ENCODE data around the gene TMEM116.
"Not testable (repeated sequence)": the region's sequence is repeated elsewhere in the genome, so short reads cannot be mapped to it uniquely, and the experiment has no call there.

Gene TMEM116

DNA sequence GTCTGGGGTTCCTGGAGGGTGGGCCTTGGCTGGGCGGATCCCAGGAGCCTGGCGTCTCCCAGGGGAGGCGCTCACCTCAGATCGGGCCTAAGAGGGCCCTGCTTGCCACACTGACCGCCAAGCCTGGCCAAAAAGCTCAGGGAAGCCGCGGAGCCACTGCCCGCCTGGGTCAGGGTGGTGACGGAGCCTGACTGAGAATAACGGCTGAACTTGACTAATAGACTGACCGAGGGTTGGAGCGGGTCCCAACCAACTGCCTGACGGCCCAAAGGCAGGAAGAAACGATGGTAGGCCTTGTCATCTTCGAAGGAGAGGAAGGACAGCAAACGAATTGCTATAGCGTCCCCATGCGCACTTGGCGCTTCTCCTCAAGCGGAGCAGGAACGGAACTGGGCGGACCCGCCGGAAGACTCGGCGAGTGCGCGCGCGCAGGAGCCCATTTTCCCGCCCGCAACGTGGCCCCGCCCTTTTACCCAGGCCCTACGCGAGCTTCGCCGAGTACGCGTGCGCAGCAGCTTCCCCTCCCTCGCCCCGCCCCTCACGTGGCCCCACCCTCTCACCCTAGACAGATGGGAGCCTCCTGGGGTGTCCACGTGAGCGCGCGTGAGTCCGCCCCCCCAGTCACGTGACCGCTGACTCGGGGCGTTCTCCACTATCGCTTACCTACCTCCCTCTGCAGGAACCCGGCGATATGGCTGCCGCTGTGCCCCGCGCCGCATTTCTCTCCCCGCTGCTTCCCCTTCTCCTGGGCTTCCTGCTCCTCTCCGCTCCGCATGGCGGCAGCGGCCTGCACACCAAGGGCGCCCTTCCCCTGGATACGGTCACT lies at the start of gene TMEM116, which contains the start of gene ERP29:
Gene TMEM116, minus strand, starts transcription at position 391 of the 826 bp plus-strand sequence. CDS start 7,895 bp downstream, outside the sequence.
Gene ERP29, plus strand, starts transcription at position 652 of the 826 bp plus-strand sequence. Its CDS starts 40 bp downstream, at position 692.
- peak; percentile 100 for DNase-seq

GRCh38 chr12:112061137-112061536 lies 48.2 kb upstream of the TMEM116 start:
- DNase-seq: no peak

DNA sequence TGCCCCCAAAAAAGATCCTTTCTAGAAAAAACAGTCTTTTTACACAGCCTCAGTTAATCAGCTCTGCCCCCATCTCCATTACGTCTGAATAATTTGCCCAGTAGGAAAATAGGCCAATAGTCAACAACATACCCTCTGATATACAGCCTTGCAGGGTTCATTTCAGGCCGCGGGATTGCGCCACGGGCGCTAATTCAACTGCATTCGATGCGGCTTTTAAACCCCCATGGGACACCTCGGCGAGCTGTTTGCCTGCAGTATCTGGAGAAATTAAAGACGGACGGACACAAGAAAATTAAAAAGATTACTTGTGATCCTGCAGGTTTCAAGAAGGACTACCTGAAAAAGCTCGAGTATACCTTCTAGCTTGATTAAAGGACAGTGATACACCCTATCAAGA lies 36.4 kb upstream of the TMEM116 start:
- DNase-seq: no peak

DNA sequence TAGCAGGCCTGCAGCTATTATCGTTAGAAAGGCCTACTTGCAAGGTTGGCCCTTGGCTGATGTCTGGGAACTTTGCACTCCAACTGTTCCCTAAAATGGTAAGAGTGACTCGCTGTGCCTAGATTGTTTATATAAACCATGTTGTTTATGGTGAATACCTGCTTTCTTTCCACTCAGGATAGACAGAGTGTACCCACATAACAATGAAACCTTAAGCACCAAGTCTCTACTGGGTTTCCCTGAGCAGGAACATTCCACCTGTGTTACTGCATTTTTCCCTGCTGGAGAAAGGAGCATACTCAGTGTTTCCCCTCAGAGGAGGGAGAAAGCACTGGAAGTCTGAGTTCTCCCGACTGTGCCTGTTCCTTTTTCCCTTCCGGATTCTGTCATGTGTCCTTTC lies 33.0 kb upstream of the TMEM116 start:
- no peak for DNase-seq

GRCh38 chr12:112036614-112037013 lies 23.6 kb upstream of the TMEM116 start:
- DNase-seq: not testable (repeated sequence)

DNA sequence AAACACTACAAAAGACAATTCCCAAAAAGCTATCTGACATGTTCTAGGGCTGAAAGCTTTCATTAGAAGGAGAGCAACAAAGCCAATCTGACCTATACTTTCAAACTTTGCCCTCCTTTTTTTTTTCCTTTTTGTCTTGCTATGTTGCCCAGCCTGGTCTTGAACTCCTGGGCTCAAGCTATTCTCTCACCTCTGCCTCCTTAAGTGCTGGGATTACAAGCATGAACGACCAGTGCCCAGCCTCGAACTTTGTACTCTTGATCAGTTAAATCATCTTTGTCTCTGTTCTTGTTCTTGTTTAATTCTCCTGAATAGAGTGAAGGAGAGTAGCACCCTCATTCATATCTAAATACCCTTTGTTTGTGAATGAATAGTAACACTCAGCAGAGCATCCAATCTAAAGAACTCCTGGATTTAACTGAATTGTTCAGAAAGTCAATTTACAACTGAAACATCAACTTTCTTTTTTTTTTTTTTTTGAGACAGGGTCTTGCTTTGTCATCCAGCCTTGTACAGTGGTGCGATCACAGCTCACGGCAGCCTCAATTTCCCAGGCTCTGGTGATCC lies 22.3 kb upstream of the TMEM116 start:
- DNase-seq: no peak

DNA sequence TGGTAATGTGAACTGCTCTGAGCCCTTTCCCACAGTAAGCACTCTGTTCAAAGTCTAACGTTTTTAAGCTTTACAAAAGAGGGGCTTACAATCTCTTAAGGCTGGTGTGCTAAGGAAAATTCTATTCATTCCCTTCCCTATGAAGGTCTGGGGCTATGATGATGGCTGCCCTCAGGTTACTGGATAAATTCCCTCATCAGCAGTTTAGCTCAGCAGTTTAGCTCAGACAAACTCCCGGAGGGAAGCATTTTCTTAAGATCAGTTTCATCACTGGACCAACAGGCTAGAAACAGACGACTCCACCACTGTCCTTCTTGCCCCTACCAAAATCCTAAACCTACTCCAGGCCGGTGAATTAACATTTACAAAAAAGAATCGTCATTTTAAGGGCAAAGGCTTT lies 19.3 kb upstream of the TMEM116 start:
- DNase-seq: no peak

- DNase-seq: no peak
Measured at GRCh38 chr12:112031472-112031871, 18.5 kb upstream of the TMEM116 start.

- DNase-seq: no peak
Measured at GRCh38 chr12:112029301-112029700, 16.3 kb upstream of the TMEM116 start.

DNA sequence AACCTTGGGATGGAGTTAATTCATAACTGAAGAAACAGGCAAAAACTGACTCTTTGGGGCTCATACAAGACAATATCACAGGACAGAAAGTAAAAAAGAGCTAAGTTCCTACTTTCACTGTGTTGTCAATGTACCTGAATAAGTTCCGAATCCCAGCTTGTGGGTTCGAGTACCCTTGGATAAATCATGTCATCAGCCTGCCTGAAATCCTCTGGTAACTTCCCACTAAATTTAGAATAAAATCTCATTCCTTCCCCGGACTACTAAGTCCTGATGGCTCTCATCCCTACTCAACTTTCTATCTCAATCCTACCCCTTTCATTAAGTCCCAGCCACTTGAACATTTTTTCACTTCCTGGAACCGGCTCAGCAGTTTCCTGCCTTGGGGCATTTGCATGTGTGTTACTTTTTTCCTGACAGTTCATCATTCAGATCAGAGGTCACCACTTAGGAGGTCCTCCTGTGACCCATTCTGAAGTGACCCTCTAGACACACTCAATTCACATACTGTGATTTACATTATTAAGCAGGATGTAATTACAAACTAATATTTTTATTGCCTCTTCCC lies 12.9 kb upstream of the TMEM116 start:
- DNase-seq: no peak

GRCh38 chr12:112023759-112024396 lies 10.9 kb upstream of the TMEM116 start:
- DNase-seq: no peak

- DNase-seq: no peak
Measured at GRCh38 chr12:112022241-112023016, 9.5 kb upstream of the TMEM116 start.

DNA sequence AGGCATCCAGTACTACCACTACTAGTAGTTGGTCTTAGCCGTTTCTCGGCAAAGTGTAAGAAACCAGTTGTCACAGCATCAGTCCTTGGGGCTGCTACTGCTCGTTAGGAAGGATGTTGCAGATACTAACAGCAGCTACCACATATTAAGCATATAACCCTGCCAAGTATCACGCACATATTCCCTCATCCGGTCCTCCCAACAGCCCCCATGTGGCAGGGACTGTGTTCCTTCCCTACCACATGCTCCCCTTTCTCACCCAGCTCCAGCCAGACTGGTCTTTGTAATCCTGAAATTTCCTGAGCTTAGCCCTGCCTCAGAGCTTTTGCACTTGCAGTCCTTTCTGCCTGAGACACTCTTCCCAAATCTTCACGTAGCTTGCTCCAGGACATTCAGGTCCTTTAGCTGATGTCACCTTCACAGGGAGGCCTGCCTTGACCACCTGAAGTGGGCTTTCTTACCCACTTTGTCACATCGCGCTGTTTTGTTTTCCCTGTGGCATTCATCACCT lies 8.0 kb upstream of the TMEM116 start:
- DNase-seq: no peak

DNA sequence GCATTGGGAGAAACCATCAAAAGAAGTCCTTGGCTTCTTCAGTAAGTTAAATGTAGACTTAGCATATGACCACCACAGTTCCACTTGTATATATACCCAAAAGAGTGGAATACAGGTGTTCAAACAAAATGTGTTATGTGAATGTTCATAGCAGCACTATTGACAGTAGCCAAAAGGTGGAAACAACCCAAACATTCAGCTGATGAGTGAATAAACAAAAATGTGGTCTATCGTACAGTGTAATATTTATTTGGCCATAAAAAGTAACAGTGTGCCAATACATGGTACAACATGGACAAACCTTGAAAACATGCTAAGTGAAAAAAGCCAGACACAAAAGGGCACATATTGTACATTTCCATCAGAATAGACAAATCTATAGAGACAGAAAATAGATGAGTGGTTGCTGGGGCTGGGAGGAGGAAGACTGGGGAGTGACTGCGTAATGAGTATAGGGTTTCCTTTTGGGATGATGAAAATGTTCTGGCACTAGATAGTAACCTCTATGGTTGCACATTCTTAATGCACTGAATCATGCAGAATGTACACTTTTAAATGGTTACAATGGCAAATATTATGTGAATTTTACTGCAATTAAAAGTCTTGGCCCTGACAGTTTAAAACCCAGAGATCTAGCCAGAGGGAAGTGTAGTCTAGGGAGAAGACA lies 5.7 kb upstream of the TMEM116 start:
- DNase-seq: no peak

DNA sequence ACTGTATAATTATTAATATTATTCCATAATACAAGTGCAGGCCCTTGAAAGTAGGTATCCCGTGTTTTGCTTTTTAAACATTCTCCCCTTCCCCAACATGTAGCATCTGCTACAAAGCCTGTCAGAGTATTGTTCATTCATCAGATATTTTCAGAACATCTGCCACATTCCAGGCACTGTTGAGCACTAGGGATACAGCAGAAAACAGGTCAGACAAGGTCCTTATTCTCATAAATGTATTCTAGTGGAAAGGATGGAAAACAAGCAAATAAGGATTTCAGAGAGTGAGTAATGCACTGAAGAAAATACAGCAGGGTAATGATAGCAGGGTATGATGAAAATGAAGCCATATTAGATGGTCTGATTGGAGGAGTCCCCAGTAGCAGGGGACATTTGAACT lies 4.1 kb upstream of the TMEM116 start:
- DNase-seq: no peak

DNA sequence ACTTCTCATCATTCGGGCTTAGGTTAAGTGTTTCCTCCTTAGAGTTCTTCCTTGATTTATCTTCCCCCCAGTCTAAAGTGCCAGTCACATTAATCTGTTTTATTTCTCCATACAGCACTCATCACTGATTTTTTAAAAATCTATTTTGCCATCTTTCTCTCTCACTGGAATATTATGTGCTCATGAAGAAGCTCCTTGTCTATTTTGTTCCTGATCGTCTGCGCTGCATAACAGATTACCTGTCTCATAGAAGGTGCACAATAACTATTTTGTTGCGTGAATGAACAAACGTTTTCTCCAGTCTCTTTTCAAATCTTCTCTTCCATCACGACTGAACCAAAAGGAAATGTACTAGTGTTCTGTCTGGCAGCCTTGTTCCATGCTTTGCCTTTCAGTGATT lies 3.0 kb upstream of the TMEM116 start:
- DNase-seq: no peak

DNA sequence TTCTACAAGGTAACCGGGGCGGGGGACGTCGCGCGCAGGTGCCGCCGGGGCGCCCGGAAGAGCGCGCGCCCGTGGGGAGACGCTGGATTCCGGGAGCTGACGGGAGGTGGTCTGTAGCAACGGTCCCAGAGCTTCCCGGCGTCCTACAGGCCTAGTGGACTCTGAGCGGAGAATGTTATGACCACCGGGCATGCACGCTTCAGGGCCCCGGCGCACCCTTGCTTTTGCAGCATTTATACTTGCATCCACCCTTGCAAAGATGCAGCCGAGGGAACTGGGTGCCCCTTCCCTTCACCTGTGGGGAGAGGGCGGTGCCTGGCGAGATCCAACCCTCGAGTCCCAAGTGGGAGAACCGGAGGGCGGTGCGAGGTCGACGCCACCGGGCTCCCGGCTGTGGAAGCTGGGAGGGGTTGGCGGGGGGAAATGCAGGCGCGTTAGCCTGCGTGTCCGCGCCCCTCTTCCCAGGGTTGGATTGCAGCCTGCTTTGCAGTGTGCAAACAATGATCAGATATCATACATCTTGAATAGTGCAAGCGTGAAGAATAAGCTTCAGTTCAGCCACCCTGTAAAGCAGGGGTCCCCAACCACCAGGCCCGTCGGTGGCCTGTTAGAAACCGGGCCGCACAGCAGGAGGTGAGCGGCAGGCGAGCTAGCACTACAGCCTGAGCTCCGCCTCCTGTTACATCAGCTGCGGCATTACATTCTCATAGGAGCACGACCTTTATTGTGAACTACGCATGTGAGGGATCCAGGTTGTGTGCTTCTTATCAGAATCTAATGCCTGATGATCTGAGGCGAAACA lies 837 bp upstream of the TMEM116 start:
- DNase-seq: peak; percentile 59

DNA sequence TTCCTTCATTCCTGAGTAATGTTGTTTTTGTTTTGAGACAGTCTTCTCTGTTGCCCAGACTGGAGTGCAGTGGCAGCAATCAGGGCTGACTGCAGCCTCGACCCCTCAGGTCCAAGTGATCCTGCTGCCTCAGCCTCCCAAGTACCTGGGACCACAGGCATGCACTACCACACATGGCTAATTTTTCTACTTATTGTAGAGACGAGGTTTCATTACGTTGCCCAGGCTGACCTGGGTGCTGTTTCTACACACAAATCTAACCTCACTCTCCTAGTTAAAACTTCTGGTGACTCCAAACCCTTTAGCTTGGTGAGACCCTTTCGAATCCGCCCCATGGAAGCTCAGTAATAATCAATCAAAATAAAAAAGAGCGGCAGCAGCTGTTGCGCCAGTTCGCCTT lies 1.3 kb downstream of the TMEM116 start:
- no peak for DNase-seq

DNA sequence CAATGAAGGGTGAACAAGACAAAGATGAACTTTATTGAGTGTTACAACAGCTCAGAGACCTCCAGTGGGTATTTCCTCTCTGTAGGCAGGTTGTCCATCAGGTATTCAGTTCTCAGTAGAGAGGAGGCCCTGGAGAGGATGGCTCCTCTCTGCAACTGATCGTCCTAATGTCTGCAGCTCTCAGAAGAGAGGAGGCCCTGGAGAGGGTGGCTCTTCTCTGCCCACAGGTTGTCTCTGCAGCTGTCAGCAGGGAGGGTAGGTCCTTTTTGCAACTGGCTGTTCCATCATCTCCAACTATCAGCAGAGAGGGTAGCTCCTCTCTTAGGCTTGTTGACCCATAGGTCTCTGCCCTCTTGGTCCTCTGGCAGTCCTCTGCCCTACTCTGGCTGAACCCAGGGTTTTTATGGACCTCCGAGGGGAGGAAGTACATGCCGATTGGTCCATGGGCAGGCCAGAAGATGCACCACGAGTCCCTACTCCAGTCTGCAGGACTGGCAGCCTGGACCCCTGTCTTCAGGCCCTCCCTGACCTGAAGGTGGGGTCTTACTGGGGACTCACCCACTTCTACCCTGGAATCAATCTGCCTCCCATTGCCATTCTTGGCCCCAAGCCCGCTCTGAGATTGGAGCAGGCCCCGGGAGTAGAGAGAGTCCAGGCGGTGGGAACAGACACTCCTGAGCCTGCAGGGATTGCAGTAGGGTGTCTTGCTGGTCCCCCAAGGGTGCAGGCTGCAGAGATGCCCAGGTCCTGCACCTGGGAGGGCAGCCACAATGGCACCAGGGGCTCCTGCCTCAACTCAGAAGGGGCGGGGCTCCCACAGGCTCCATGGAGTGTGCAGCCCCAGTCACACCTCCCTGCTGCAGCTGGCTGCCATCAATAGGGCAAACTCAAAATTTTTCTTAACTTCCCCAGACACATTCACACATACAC lies 2.3 kb downstream of the TMEM116 start:
- no peak for DNase-seq

GRCh38 chr12:112009596-112009995 lies 3.4 kb downstream of the TMEM116 start:
- DNase-seq: not testable (repeated sequence)
